ENCODE measurements around the gene PHOX2A. TPM values are rescaled to one million over a fixed set of nuclear protein-coding genes. Genes with fewer than 3 reads are reported as not detected.

PHOX2A gene
- total RNA-seq, 1 experiment from 2014 or later: not detected

- TF ChIP-seq CTCF (IDR thresholded peaks at IDR 0.05; ENCODE audit: insufficient read depth in 1 of 2, low read depth in 1 of 2, low read length in 1 of 2, severe bottlenecking in 1 of 2, unreplicated experiment in 1 of 2): peak in 1 of 2 experiments; percentile 51
- Histone ChIP-seq H3K36me3 (ENCODE audit: control insufficient read depth, insufficient read depth, low read length) (peaks cover 3% of the 10 kb centered on the region; the same call in 1 of the 2 replicates), H3K27me3 (replicated peaks; ENCODE audit: control insufficient read depth, insufficient read depth, low read length) (no peaks in the 10 kb centered on the region), H3K4me3 (ENCODE audit: low read depth, low read length) (peak overlapping the region; percentile 79), H3K4me1 (peaks cover 28% of the 10 kb centered on the region), H3K9me3 (no peaks in the 10 kb centered on the region)
- Mint-ChIP-seq H3K27ac (ENCODE audit: unreplicated experiment) (peak overlapping the region; percentile 72), H3K36me3 (ENCODE audit: insufficient read depth, unreplicated experiment) (peaks cover 43% of the 10 kb centered on the region), H3K4me1 (ENCODE audit: low read depth, unreplicated experiment) (peaks cover 19% of the 10 kb centered on the region), H3K27me3 (ENCODE audit: insufficient read depth, unreplicated experiment) (no peaks in the 10 kb centered on the region), H3K9me3 (ENCODE audit: unreplicated experiment) (no peaks in the 10 kb centered on the region), H3K4me3 (ENCODE audit: unreplicated experiment) (peak overlapping the region; percentile 99)
- no TSS peak for BruUV-seq (replicated peaks)
- ChIA-PET POLR2A (interaction anchor here (0.6 to 1.5 kb wide), 7 partner anchors 15 to 208 kb away, joined by 3 to 12 read pairs (median 3); partner anchors contain the start of gene ANAPC15), CTCF (interaction anchor here (0.6 to 1.9 kb wide), 18 partner anchors 11 to 350 kb away, joined by 3 to 18 read pairs (median 4); partner anchors contain the start of gene ANAPC15)
- peak; percentile 98 to 99 for DNase-seq
- intact Hi-C loops (cut with micrococcal nuclease; ENCODE audit: unreplicated experiment): loop anchor here (1.0 to 5.0 kb wide), 8 partner anchors 16 to 276 kb away; partner anchors contain the start of genes ANAPC15, LAMTOR1, LRRC51 and NUMA1
These were observed 20.9 kb downstream of the PHOX2A start for GRCh38 chr11:72222907-72223614.

GRCh38 chr11:72222106-72222891, 21.7 kb downstream of the PHOX2A start:
- CTCF ChIA-PET: interaction anchor here (0.7 to 1.9 kb wide), 12 partner anchors 14 to 341 kb away, joined by 3 to 18 read pairs (median 5); partner anchors contain the start of gene ANAPC15
- H3K27me3 Mint-ChIP-seq (ENCODE audit: insufficient read depth, unreplicated experiment): no peaks in the 10 kb centered on the region
- H3K4me3 Mint-ChIP-seq (ENCODE audit: unreplicated experiment): peak overlapping the region; percentile 99
- peak overlapping the region; percentile 79 for H3K4me3 ChIP-seq (ENCODE audit: low read depth, low read length)
- H3K4me1 ChIP-seq: peaks cover 25% of the 10 kb centered on the region
- H3K27me3 ChIP-seq (replicated peaks; ENCODE audit: control insufficient read depth, insufficient read depth, low read length): no peaks in the 10 kb centered on the region
- intact Hi-C loops (cut with micrococcal nuclease; ENCODE audit: unreplicated experiment): loop anchor here (2.0 to 5.0 kb wide), 5 partner anchors 23 to 275 kb away; partner anchors contain the start of gene LAMTOR1
- H3K27ac Mint-ChIP-seq (ENCODE audit: unreplicated experiment): peak overlapping the region; percentile 72
- TF ChIP-seq CTCF (IDR thresholded peaks at IDR 0.05; ENCODE audit: insufficient read depth in 1 of 2, low read depth in 1 of 2, low read length in 1 of 2, severe bottlenecking in 1 of 2, unreplicated experiment in 1 of 2): no peak
- 0 out of 2 replicates have a peak, but pooled peaks cover under 1% of the 10 kb centered on the region for H3K36me3 ChIP-seq (ENCODE audit: control insufficient read depth, insufficient read depth, low read length)
- BruUV-seq (replicated peaks): TSS peak; percentile 71
- H3K9me3 Mint-ChIP-seq (ENCODE audit: unreplicated experiment): no peaks in the 10 kb centered on the region
- POLR2A ChIA-PET: interaction anchor here (0.8 to 1.5 kb wide), 4 partner anchors 31 to 209 kb away, joined by 3 to 12 read pairs (median 4); partner anchors contain the start of genes ANAPC15 and FOLR1
- peaks cover 35% of the 10 kb centered on the region for H3K36me3 Mint-ChIP-seq (ENCODE audit: insufficient read depth, unreplicated experiment)
- H3K4me1 Mint-ChIP-seq (ENCODE audit: low read depth, unreplicated experiment): peaks cover 19% of the 10 kb centered on the region
- DNase-seq: peak; percentile 55 to 77
- H3K9me3 ChIP-seq: no peaks in the 10 kb centered on the region

Data from Caco-2 (cell line).